HepG2 (cell line): ENCODE data around the gene SPRR2D. TPM values are rescaled to one million over a fixed set of nuclear protein-coding genes. Genes with fewer than 3 reads are reported as not detected.
"Not testable (repeated sequence)": the region's sequence is repeated elsewhere in the genome, so short reads cannot be mapped to it uniquely, and the experiment has no call there.

Experiments
- ATAC-seq: fragments of 200-7000 bp; cut with Tn5 transposase; 3 replicates; pipeline ENCODE4 v1.9.1; 2020; ENCODE audit warnings: mild to moderate bottlenecking, moderate library complexity
- BruUV-seq: library from RNA; stranded (reverse); fragments of 400-500 nt; replicated peaks from 2 replicates; lab custom pipeline; 2021; lab: Mats Ljungman, UMichigan
- CTCF ChIA-PET: fragments of 300-600 bp; formaldehyde crosslinking; extraction: SDS; loops from one replicate; lab custom pipeline; 2021; ENCODE audit warnings: low total read pairs, inconsistent platforms, low intra/inter-chr PET ratio; lab: Yijun Ruan, JAX
- POLR2A ChIA-PET: fragments of 350-600 bp; sonication (Branson Sonifier 250); formaldehyde crosslinking; loops from one replicate; lab custom pipeline; 2020; ENCODE audit warnings: antibody characterized with exemption, inconsistent platforms; lab: Yijun Ruan, JAX
- DNase-seq: peaks from one replicate; pipeline ENCODE4 v3.0.0-alpha.2; 2015; ENCODE audit warnings: low spot score
- FAIRE-seq: peaks from 3 replicates; lab custom pipeline; 2011; peaks lifted over from hg19 to GRCh38; lab: Jason Lieb, UNC
- H2AFZ ChIP-seq: one replicate; pipeline ENCODE4 v1.6.1; 2011; ENCODE audit warnings: low read length, inconsistent platforms
- H3K27ac ChIP-seq: fragments of 300-600 bp; 3 replicates; pipeline ENCODE4 v1.8.0; 2011; ENCODE audit warnings: mixed run types, mild to moderate bottlenecking, mixed read lengths, low read length, inconsistent platforms; ENCODE audit not compliant: insufficient read depth; ENCODE audit errors: extremely low read length
- H3K27me3 ChIP-seq, 2 experiments: fragments of 200-600 bp in 1 of 2; 2 replicates in 1 of 2; 3 replicates in 1 of 2; pipeline versions ENCODE4 v1.6.0 to v1.8.0; 2011; ENCODE audit warnings: low read length in 2 of 2, mild to moderate bottlenecking in 2 of 2, moderate library complexity in 2 of 2, inconsistent platforms in 1 of 2; ENCODE audit not compliant: insufficient read depth in 2 of 2, control insufficient read depth in 1 of 2
- H3K36me3 ChIP-seq, 2 experiments: fragments of 200-600 bp in 1 of 2; replicated peaks in 1 of 2; 2 replicates in 1 of 2; 3 replicates in 1 of 2; pipeline versions ENCODE4 v1.5.1 to v1.8.0; 2011; ENCODE audit warnings: low read length in 2 of 2, inconsistent platforms in 1 of 2; ENCODE audit not compliant: insufficient read depth in 2 of 2, control insufficient read depth in 1 of 2
- H3K4me1 ChIP-seq: 2 replicates; pipeline ENCODE4 v1.5.1; 2012; ENCODE audit warnings: low read length, inconsistent platforms; ENCODE audit not compliant: insufficient read depth
- H3K4me2 ChIP-seq: 2 replicates; pipeline ENCODE4 v1.6.0; 2011; ENCODE audit warnings: low read depth, low read length, inconsistent platforms
- H3K4me3 ChIP-seq, 3 experiments: fragments of 200-600 bp in 1 of 3; sonication (generic), shearing (Covaris generic) in 1 of 3; replicated peaks in 1 of 3; 2 replicates each; pipeline ENCODE4 v1.5.1; 2011 to 2016; ENCODE audit warnings: low read length in 3 of 3, inconsistent platforms in 2 of 3, low read depth in 2 of 3, mild to moderate bottlenecking in 2 of 3, control low read depth in 1 of 3, mixed read lengths in 1 of 3; ENCODE audit not compliant: insufficient read depth in 1 of 3
- H3K79me2 ChIP-seq: one replicate; pipeline ENCODE4 v1.6.1; 2011; ENCODE audit warnings: low read length, inconsistent platforms; ENCODE audit not compliant: insufficient read depth
- H3K9ac ChIP-seq: 2 replicates; pipeline ENCODE4 v1.6.0; 2011; ENCODE audit warnings: mild to moderate bottlenecking, low read depth, low read length, inconsistent platforms; ENCODE audit not compliant: insufficient read depth
- H3K9me3 ChIP-seq: 2 replicates; pipeline ENCODE4 v1.5.1; 2012; ENCODE audit warnings: mild to moderate bottlenecking, low read length
- H4K20me1 ChIP-seq: 2 replicates; pipeline ENCODE4 v1.6.0; 2011; ENCODE audit warnings: inconsistent platforms, mild to moderate bottlenecking, low read length, moderate library complexity; ENCODE audit not compliant: insufficient read depth
- MAFF ChIP-seq: IDR thresholded peaks from 2 replicates; pipeline ENCODE4 v1.6.1; 2011; ENCODE audit warnings: low read depth, low read length, improper control_type of control experiment
- MAFK ChIP-seq, 2 experiments: IDR thresholded peaks in 1 of 2; conservative IDR thresholded peaks in 1 of 2; 2 replicates each; pipeline ENCODE4 v1.6.1; 2011; ENCODE audit warnings: improper control_type of control experiment in 2 of 2, low read length in 2 of 2
- WGBS: methylation state at CpG from one replicate; pipeline ENCODE4 v1.1.6; 2017; ENCODE audit warnings: low lambda C conversion rate; 5-methylcytosine and 5-hydroxymethylcytosine counted together
- in situ Hi-C: cut with HindIII; loops from 2 replicates; pipeline ENCODE4 v1.10.0; 2017; ENCODE audit warnings: low pct_unique_long_range_greater_than_20kb; ENCODE audit not compliant: extremely low pct_ligation_motif_present
- intact Hi-C: fragments of 100-400 bp; cut with micrococcal nuclease; formaldehyde crosslinking; loops from one replicate; pipeline ENCODE4 v1.10.0; 2022; ENCODE audit not compliant: unreplicated experiment
- polyA plus RNA-seq, 8 experiments: library from polyadenylated mRNA; depleted of rRNA in 3 of 8; stranded (reverse) in 7 of 8; unstranded in 1 of 8; fragments of >200 nt; fragmentation: Illumina TruSeq in 4 of 8; extraction: Trizol in 4 of 8; gene quantifications; 2 replicates each; pipeline versions ENCODE4 v1.2.1 to v1.2.3, GENCODE V29; 2011 to 2016; ENCODE audit warnings: low read depth in 4 of 8, missing spikeins in 1 of 8, mixed read lengths in 1 of 8; ENCODE audit not compliant: insufficient read depth in 1 of 8
- total RNA-seq, 5 experiments: library from RNA; depleted of rRNA; stranded (reverse); fragments of >200 nt; fragmentation: Illumina TruSeq; extraction: Trizol; gene quantifications; 2 replicates each; pipeline ENCODE4 v1.2.3, GENCODE V29; 2016; ENCODE audit warnings: low read depth in 1 of 5

SPRR2D gene
- total and polyA plus RNA-seq, 2 of the 13 experiments (the other 11 are each of a cell fraction or from before 2014, with no cell fraction given), result not detected

GRCh38 chr1:153021829-153022228, 19.1 kb downstream of the SPRR2D start:
- H3K9me3 ChIP-seq, intact Hi-C loops, FAIRE-seq, H3K4me2 ChIP-seq, POLR2A ChIA-PET, H4K20me1 ChIP-seq, in situ Hi-C loops, H3K9ac ChIP-seq, H3K4me3 ChIP-seq, ATAC-seq, H2AFZ ChIP-seq, H3K27ac ChIP-seq, BruUV-seq, DNase-seq, CTCF ChIA-PET, H3K4me1 ChIP-seq, H3K36me3 ChIP-seq, H3K27me3 ChIP-seq, H3K79me2 ChIP-seq: not testable (repeated sequence)
- WGBS, result 6% methylated on average over 2 of the region's 2 CpGs

GRCh38 chr1:153011235-153011758, 29.6 kb downstream of the SPRR2D start:
- 15% methylated on average over 8 of the region's 8 CpGs for WGBS
- not testable (repeated sequence) for BruUV-seq

More at GRCh38 chr1:153011235-153011758, 29.6 kb downstream of the SPRR2D start:
- CTCF ChIA-PET, H3K27me3 ChIP-seq, in situ Hi-C loops, H3K79me2 ChIP-seq, POLR2A ChIA-PET, H2AFZ ChIP-seq, H3K36me3 ChIP-seq, DNase-seq, H4K20me1 ChIP-seq, ATAC-seq, H3K4me2 ChIP-seq, H3K4me3 ChIP-seq, H3K9ac ChIP-seq, H3K9me3 ChIP-seq, H3K4me1 ChIP-seq, H3K27ac ChIP-seq, intact Hi-C loops, FAIRE-seq: not testable (repeated sequence)
- TF ChIP-seq MAFF (peak; percentile 43; the same call in 1 of the 2 replicates), MAFK (conservative IDR thresholded peaks at IDR 0.05 in 1 of 2, IDR thresholded peaks at IDR 0.05 in 1 of 2; ENCODE audit: low read length in 2 of 2) (peak in 1 of 2 experiments; percentile 60; a peak in 3 of 4 replicates)
